ENCODE data around the gene PCDHGB3.
"Not testable (repeated sequence)": the region's sequence is repeated elsewhere in the genome, so short reads cannot be mapped to it uniquely, and the experiment has no call there.

Gene PCDHGB3

DNA sequence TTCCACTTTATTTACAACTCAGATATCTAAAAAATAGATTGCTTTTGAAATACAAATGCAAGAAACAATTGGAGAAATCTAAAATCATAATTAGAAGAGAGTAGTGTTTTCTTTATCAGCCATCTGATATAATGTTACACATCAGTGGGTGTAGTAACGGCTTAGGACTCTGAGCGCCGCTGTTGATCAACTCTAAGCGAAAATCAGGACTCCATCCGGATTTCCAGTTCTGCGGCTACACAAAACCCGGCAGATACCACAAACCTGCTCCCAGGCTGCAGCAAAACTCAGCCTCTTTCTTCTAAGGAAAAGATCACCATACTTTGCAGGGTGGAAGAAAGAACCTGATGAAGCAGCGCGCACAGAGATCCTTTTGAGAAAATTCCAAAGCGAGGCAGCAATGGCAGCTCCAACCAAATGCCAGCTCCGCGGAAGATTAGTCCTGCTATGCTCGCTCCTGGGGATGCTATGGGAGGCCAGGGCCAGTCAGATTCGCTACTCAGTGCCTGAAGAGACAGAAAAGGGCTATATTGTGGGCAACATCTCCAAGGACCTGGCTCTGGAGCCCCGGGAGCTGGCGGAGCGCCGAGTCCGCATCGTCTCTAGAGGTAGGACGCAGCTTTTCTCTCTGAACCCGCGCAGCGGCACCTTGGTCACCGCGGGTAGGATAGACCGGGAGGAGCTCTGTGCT, 32.7 kb downstream of the PCDHGB3 start, which contains the start of gene PCDHGA9:
PCDHGA9 (plus strand) TSS at position 226 of the 691 bp plus-strand sequence; CDS start at position 401, 175 bp downstream.
- H3K4me3 ChIP-seq (ENCODE audit: low read depth, low read length) = no peak within 1 kb of the TSS
- TF ChIP-seq, protein P1, sequence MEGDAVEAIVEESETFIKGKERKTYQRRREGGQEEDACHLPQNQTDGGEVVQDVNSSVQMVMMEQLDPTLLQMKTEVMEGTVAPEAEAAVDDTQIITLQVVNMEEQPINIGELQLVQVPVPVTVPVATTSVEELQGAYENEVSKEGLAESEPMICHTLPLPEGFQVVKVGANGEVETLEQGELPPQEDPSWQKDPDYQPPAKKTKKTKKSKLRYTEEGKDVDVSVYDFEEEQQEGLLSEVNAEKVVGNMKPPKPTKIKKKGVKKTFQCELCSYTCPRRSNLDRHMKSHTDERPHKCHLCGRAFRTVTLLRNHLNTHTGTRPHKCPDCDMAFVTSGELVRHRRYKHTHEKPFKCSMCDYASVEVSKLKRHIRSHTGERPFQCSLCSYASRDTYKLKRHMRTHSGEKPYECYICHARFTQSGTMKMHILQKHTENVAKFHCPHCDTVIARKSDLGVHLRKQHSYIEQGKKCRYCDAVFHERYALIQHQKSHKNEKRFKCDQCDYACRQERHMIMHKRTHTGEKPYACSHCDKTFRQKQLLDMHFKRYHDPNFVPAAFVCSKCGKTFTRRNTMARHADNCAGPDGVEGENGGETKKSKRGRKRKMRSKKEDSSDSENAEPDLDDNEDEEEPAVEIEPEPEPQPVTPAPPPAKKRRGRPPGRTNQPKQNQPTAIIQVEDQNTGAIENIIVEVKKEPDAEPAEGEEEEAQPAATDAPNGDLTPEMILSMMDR (IDR thresholded peaks at IDR 0.05; ENCODE audit: low read depth, low read length) = no peak; the same call in 1 of the 2 replicates

DNA sequence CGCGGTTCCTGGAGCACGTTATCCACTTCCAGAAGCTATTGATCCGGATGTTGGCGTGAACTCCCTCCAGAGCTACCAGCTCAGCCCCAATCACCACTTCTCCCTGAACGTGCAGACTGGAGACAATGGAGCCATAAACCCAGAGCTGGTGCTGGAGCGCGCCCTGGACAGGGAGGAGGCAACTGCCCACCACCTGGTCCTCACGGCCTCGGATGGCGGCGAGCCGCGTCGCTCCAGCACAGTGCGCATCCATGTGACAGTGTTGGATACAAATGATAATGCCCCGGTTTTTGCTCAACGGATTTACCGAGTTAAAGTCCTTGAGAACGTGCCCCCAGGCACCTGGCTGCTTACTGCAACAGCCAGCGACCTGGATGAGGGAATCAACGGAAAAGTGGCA, 33.3 kb downstream of the PCDHGB3 start:
- TF ChIP-seq, protein P1 (IDR thresholded peaks at IDR 0.05; ENCODE audit: low read depth, low read length) = no peak
- H3K4me3 ChIP-seq (ENCODE audit: low read depth, low read length) = no peak overlapping the region

DNA sequence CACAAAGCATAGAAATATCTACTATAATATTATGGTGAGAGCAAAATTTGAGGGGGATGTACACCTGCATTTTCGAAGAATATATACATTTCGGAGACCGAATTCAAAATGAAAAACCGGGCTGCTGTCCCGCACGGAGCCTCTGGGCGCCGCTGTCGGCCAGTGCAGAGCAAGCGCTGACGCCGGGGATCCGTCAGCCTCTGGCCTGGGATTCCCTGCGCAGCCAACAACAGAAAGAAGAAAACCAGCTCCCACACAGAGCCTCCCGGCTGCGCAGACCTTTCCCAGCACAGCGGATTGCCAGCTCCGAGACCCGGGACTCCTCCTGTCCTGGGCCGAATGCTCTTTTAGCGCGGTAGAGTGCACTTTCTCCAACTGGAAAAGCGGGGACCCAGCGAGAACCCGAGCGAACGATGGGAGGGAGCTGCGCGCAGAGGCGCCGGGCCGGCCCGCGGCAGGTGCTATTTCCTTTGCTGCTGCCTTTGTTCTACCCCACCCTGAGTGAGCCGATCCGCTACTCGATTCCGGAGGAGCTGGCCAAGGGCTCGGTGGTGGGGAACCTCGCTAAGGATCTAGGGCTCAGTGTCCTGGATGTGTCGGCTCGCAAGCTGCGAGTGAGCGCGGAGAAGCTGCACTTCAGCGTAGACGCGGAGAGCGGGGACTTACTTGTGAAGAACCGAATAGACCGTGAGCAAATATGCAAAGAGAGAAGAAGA, 37.9 kb downstream of the PCDHGB3 start, which contains the start of gene PCDHGB6:
PCDHGB6 (plus strand) TSS at position 232 of the 716 bp plus-strand sequence; CDS start at position 414, 182 bp downstream.
- not testable (repeated sequence) for H3K4me3 ChIP-seq (ENCODE audit: low read depth, low read length)
- TF ChIP-seq, protein P1 (IDR thresholded peaks at IDR 0.05; ENCODE audit: low read depth, low read length) = 0 out of 2 replicates have a peak, but pooled peaks have one; percentile 15

DNA sequence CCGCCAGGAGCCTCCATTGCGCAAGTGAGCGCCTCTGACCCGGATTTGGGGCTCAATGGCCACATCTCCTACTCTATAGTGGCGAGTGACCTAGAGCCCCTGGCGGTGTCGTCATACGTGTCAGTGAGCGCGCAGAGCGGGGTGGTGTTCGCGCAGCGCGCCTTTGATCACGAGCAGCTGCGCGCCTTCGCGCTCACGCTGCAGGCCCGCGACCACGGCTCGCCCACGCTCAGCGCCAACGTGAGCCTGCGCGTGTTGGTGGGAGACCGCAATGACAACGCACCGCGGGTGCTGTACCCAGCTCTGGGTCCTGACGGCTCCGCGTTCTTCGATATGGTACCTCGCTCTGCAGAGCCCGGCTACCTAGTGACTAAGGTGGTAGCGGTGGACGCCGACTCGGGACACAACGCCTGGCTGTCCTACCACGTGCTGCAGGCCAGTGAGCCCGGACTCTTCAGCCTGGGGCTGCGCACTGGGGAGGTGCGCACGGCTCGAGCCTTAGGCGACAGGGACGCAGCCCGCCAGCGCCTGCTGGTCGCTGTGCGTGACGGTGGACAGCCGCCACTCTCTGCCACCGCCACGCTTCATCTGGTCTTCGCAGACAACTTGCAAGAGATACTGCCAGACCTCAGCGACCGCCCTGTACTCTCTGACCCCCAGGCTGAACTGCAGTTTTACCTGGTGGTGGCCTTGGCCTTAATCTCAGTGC, 39.7 kb downstream of the PCDHGB3 start:
- H3K4me3 ChIP-seq (ENCODE audit: low read depth, low read length) = no peak overlapping the region
- TF ChIP-seq, protein P1 (IDR thresholded peaks at IDR 0.05; ENCODE audit: low read depth, low read length) = no peak

DNA sequence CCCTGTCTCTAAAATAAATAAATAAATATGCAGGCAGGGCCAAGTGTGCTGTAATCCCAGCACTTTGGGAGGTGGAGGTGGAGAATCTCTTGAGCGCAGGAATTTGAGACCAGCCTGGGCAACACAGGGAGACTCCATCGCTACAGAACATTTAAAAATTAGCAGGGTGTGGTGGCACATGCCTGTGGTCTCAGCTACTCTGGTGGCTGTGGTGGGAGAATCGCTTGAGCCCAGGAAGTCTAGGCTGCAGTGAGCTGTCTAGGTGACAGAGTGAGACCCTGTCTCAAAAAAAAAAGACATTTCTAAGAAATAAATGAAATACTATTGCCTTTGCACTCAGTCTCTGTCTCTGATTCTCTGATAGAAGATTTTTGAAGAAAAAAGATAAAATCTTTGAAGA, 41.5 kb downstream of the PCDHGB3 start:
- H3K4me3 ChIP-seq (ENCODE audit: low read depth, low read length) = no peak overlapping the region
- TF ChIP-seq, protein P1 (IDR thresholded peaks at IDR 0.05; ENCODE audit: low read depth, low read length) = no peak

DNA sequence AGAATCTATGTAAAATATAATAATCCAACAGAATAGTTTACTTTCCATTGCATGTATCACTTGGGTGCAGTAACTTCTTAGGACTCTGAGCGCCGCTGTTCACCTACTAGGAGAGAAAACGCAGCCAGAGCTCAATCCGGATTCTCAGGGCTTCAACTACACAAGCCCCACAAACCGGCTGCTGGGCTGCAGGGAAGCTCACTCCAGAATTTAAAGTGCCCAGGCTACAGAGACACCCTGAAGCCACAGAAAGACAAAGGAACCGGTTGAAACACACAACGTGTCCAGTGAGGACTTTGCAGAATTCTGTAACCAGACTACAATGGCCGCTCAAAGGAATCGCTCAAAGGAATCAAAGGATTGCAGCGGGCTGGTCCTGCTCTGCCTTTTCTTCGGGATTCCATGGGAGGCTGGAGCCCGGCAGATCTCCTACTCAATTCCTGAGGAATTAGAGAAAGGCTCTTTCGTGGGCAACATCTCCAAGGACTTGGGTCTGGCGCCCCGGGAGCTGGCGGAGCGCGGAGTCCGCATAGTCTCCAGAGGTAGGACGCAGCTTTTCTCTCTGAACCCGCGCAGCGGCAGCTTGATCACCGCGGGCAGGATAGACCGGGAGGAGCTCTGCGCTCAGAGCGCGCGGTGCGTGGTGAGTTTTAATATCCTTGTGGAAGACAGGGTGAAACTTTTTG, 43.0 kb downstream of the PCDHGB3 start, which contains the start of gene PCDHGA10:
PCDHGA10 (plus strand) TSS at position 134 of the 686 bp plus-strand sequence; CDS start at position 323, 189 bp downstream.
- peak within 1 kb of the TSS; percentile 68 for H3K4me3 ChIP-seq (ENCODE audit: low read depth, low read length)
- TF ChIP-seq, protein P1 (IDR thresholded peaks at IDR 0.05; ENCODE audit: low read depth, low read length) = peak; percentile 83
